SH-SY5Y (cell line): ENCODE results near the gene SLC1A3.

Experiments
- GATA2 ChIP-seq: IDR thresholded peaks from 2 replicates; pipeline ENCODE4 v1.6.1; 2011; ENCODE audit warnings: mild to moderate bottlenecking, low read depth, low read length
- GATA3 ChIP-seq: IDR thresholded peaks from 2 replicates; pipeline ENCODE4 v1.6.1; 2011; ENCODE audit warnings: low read depth, mild to moderate bottlenecking, low read length, moderate library complexity

The SLC1A3 gene

DNA sequence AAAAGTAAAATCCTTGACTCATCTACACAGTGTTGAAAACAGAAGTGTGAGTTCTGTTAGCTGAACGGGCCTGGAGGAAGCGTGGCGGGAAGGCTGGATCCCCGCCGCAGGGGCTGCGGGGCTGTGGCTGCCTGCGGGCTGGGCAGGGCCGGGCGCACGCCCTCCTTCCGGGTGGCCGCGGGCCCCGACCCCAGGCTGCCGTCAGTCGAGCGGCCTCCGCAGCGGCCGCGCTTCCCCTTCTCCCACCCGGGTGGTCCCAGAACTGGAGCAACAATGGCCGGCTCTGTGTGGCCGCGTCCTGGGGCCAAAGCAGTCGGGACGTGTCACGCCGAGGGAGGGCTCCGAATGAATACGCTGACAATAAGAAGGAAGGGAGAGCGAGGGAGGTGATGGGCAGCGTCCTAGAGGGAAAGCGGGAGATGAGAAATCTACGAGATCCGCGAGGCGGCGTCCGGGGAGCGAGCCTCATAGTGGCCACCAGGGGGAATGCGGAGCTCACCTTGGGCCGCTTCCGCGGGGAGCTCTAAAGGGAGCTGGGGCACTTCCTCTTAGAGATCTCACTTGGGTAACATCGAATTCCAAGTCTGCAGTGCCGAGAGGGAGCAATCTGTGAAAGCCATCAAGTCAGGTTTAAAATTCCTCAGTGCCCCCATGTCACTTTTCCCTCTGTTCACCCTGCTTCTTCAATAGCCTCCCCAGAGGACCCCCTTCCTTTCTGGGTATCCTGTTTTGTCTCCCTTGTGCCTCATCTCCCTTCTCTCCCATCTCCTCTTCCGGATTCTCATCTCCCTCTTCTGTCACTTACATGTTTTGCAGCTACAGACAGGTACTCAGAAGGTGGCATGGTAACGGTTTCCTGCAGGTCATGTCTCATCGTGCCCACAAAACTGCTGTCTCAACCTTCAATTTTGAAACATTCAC is 83.9 kb downstream of the SLC1A3 start:
- TF ChIP-seq GATA2, result no peak
- TF ChIP-seq GATA3, result no peak

GRCh38 chr5:36691226-36691625 is 84.8 kb downstream of the SLC1A3 start:
- TF ChIP-seq GATA3 (no peak), GATA2 (no peak)

DNA sequence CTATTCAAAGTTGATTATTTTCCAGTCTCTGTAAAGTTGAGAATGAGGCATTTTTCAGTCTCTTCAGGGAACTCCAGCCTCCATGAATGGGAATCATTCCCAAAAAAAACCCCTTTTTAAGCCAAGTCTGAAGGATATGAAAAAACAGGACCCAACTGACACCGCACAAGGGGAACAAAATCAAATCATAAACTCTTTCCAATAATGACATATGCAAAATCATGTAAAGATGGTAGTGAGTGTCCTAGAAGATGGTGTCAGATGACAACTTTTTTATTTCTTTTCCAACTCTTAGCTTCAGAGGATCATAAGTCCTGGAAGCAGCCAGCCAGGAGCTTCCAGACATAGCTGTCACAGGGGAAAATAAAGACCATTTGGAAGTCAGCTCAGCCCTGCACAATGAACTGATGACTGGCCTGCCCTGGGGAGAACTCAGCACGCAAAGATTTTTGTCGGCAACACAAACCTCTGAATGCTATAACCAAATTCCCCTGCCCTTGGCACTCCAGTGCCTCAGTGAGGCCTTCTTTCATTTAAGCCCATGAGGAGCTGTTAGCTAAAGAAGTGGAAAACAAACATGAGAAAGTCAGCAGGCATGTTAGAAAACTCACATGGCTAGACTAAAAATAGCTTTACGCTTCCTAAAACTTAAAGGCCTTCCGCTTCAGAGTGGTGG is 85.4 kb downstream of the SLC1A3 start:
- no peak for TF ChIP-seq GATA3
- no peak for TF ChIP-seq GATA2

DNA sequence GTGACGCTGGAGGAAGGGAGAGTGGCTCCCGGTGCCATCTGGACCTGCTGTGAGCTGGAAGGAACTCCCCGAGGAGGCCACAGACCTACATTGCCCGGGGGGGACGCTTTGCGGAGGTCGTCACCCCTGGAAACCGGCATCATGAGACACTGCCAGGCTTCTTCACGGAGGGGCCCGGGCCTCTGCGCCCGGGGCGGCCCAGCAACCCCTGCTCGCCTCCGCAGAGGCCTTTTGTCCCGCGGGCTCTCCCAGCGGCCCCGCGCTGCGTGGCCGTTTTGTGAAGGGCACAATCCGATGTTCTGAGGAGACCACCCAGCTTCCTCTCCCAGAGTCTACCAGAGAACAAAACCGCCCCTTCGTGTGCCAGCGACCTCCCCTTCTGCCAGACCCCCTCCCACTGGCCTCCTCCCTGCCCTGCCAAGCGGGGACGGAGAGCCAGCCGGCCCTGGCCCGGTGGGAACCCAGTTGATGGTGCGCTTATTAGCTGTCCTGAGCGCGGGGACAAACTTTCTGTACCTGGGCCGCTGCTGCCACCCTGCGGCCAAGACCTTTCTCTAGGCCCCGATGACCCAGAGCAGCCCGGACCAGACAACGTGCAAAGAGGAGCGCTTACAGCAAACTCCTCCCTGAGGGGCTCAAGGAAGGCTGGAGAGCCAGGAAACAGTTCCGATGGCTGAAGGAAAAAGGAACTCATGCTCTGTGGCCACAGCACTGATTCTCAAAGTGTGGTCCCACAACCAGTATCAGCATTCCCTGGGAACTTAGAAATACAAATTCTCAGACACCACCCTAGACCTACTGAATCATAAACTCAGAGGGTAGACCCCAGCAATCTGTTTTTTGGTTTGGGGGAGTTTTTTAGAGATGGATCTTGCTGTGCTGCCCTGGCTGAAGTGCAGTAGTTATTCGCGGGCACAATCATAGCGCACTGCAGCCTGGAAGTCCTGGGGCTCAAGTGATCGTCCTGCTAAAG is 86.7 kb downstream of the SLC1A3 start:
- TF ChIP-seq GATA2 (no peak), GATA3 (no peak)

DNA sequence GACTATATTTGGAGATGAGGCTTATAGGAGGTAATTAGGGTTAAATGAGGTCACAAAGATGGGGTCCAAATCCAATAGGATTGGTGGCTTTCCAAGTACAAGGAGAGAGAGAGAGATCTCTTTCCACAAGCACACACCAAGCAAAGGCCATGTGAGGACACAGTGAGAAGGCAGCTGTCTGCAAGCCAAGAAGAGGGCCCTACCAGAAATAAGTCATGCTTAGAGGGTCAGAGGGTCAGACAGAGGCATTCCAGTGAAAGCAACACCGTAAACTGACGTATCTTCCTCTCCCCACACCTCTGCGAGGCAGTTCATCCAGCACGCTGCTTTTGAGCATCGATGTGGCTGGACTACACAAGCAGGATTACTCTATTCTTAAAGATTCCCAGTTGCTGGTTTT is 87.9 kb downstream of the SLC1A3 start:
- TF ChIP-seq GATA3 (no peak), GATA2 (no peak)

DNA sequence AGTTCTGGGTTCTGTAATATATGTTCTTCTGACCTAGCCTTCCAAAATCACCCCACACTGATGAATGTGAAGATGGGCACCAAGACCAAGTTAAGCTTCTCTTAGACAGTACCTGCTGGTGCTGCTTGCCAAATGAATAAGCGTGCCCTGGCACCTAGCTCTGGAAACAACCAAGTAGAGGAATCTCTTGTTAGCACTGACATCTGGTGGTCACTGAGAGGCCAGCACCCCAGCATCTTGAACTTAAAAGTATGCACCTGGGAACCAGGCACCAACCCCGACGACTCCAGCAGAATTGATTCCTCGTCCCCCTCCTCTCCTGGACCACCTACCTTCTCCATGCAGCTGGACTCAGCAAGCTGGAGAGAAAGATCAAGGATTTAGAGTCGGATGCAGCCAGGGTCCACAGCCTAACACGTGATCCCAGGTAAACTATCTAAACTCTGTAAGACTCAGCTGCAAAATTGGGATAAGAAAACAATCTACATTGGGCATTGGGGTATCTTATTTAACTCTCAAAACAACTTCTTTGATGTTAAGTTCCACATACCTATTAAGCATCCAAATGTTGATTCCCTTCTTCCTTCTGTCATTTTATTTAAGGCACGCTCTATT is 89.8 kb downstream of the SLC1A3 start:
- TF ChIP-seq GATA3 (no peak), GATA2 (no peak)

- TF ChIP-seq GATA3 (no peak), GATA2 (no peak)
These were observed 91.6 kb downstream of the SLC1A3 start for GRCh38 chr5:36698031-36698430.

- TF ChIP-seq GATA3 (no peak), GATA2 (no peak)
These were observed 94.8 kb downstream of the SLC1A3 start for GRCh38 chr5:36701085-36701698.

DNA sequence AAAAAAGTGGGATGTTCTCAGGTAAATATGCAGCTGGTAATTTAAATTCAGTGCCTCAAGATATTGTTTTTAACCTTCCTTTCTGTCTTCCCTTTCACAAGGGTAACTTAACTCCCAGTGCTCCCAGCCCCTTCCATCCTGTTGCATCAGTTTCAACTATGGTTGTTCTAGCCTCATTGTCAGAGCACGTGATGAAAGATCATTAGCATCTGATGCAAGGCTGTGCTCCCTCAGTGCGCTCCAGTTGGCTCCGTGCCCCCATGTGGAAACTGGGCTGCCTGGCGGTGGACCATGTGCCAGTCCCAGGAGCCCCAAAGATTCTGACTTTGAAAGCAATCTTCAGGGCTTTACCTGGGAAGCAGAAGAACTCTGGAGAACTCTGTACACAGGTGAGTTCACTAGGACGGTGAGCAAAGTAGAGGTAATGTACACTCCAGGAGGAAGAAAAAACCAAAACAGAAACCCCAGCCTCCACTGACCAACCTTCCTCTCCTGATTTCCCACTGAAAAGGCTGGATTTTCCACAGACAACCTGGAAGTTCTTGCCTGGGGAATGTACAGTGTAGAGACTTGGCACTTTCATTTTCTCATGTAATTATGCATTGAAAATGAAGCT is 96.9 kb downstream of the SLC1A3 start:
- TF ChIP-seq GATA3, result no peak
- no peak for TF ChIP-seq GATA2

DNA sequence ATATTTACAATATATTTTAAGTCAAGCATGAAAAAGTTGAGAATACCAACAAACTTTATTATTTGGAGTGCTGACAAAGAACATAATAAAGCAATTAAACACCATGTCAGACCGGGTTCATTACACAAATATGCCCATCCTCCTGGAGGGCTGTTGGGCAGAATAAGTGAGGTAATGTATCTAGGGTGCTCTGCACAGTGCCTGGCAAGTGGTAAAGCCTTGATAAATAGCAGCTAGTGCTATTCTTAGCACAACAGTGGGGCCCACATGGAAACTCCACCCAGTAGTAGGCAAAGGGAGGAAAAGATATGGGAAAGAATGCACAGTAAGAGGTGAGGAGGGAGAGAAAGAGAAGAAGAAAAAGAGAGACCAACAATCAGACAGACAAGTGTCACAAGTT is 97.7 kb downstream of the SLC1A3 start:
- no peak for TF ChIP-seq GATA3
- TF ChIP-seq GATA2, result no peak

- TF ChIP-seq GATA2, result no peak
- no peak for TF ChIP-seq GATA3
These were observed 98.6 kb downstream of the SLC1A3 start for GRCh38 chr5:36705055-36705454.

- TF ChIP-seq GATA3 (no peak), GATA2 (no peak)
These were observed 100.3 kb downstream of the SLC1A3 start for GRCh38 chr5:36706662-36707061.

GRCh38 chr5:36708996-36709395 is 102.6 kb downstream of the SLC1A3 start:
- TF ChIP-seq GATA2, result no peak
- no peak for TF ChIP-seq GATA3
